ENCODE measurements around the gene INSC. TPM values are rescaled to one million over a fixed set of nuclear protein-coding genes. Genes with fewer than 3 reads are reported as not detected.

The INSC gene
- total RNA-seq, 2 donors from 2014 or later, result 1.6 TPM

GRCh38 chr11:15095736-15096228 is 18.9 kb upstream of the INSC start:
- Histone ChIP-seq H3K36me3 (no peaks in the 10 kb centered on the region), H3K27me3 (no peaks in the 10 kb centered on the region), H3K4me3 (no peak overlapping the region), H3K9ac (ENCODE audit: low read depth in 2 of 2, low read length in 2 of 2) (no peak overlapping the region), H3K9me3 (no peaks in the 10 kb centered on the region), H3K27ac (no peak overlapping the region), H3K4me1 (no peaks in the 10 kb centered on the region)
- no peak for DNase-seq
- no peak for TF ChIP-seq CTCF (IDR thresholded peaks at IDR 0.05)
- intact Hi-C loops (cut with DNase I), result no loop called here

GRCh38 chr11:15097411-15097810 is 17.3 kb upstream of the INSC start:
- DNase-seq, result no peak
- no peaks in the 10 kb centered on the region for H3K4me1 ChIP-seq
- no peaks in the 10 kb centered on the region for H3K27me3 ChIP-seq
- no peak overlapping the region for H3K27ac ChIP-seq
- no peaks in the 10 kb centered on the region for H3K36me3 ChIP-seq
- no peak overlapping the region for H3K4me3 ChIP-seq
- no peaks in the 10 kb centered on the region for H3K9me3 ChIP-seq
- no peak for TF ChIP-seq CTCF (IDR thresholded peaks at IDR 0.05)
- H3K9ac ChIP-seq (ENCODE audit: low read depth in 2 of 2, low read length in 2 of 2), result no peak overlapping the region
- intact Hi-C loops (cut with DNase I), result no loop called here

GRCh38 chr11:15099267-15099666 is 15.5 kb upstream of the INSC start:
- no peak for TF ChIP-seq CTCF (IDR thresholded peaks at IDR 0.05)
- DNase-seq, result no peak
- intact Hi-C loops (cut with DNase I), result no loop called here
- no peaks in the 10 kb centered on the region for H3K36me3 ChIP-seq
- H3K27me3 ChIP-seq, result no peaks in the 10 kb centered on the region
- no peak overlapping the region for H3K27ac ChIP-seq
- H3K9ac ChIP-seq (ENCODE audit: low read depth in 2 of 2, low read length in 2 of 2), result no peak overlapping the region
- no peak overlapping the region for H3K4me3 ChIP-seq
- no peaks in the 10 kb centered on the region for H3K9me3 ChIP-seq
- no peaks in the 10 kb centered on the region for H3K4me1 ChIP-seq

- DNase-seq, result peak; percentile 65
- TF ChIP-seq CTCF (IDR thresholded peaks at IDR 0.05), result peak; percentile 90
- Histone ChIP-seq H3K9ac (ENCODE audit: low read depth in 2 of 2, low read length in 2 of 2) (no peak overlapping the region), H3K27ac (no peak overlapping the region), H3K4me3 (no peak overlapping the region), H3K27me3 (no peaks in the 10 kb centered on the region), H3K4me1 (no peaks in the 10 kb centered on the region), H3K36me3 (no peaks in the 10 kb centered on the region), H3K9me3 (no peaks in the 10 kb centered on the region)
- intact Hi-C loops (cut with DNase I), result loop anchor here (1.0 to 5.0 kb wide), 2 partner anchors 56 to 107 kb away; no protein-coding TSS in a partner anchor
Observed at GRCh38 chr11:15101072-15101709, 13.5 kb upstream of the INSC start.

- H3K4me3 ChIP-seq, result no peak overlapping the region
- no peaks in the 10 kb centered on the region for H3K36me3 ChIP-seq
- H3K9ac ChIP-seq (ENCODE audit: low read depth in 2 of 2, low read length in 2 of 2), result no peak overlapping the region
- DNase-seq, result no peak
- no peaks in the 10 kb centered on the region for H3K9me3 ChIP-seq
- no peaks in the 10 kb centered on the region for H3K4me1 ChIP-seq
- no peak overlapping the region for H3K27ac ChIP-seq
- H3K27me3 ChIP-seq, result no peaks in the 10 kb centered on the region
- intact Hi-C loops (cut with DNase I), result loop anchor here (5.0 kb wide), 1 partner anchor 53 kb away; no protein-coding TSS in a partner anchor
- TF ChIP-seq CTCF (IDR thresholded peaks at IDR 0.05), result no peak
Observed at GRCh38 chr11:15104166-15104565, 10.6 kb upstream of the INSC start.

Data from colonic mucosa (tissue), 4 donors.